ENCODE results near the gene PCLAF. TPM values are rescaled to one million over a fixed set of nuclear protein-coding genes. Genes with fewer than 3 reads are reported as not detected.

PCLAF gene
- total and polyA plus RNA-seq, 2 of the 4 experiments (the other 2 are of a cell fraction), result 12.9 to 60.5 TPM

- DNase-seq (peak; percentile 64), ATAC-seq (ENCODE audit: low read depth) (peak; percentile 61; the same call in 1 of the 2 replicates)
- no peak for TF ChIP-seq MXI1 (IDR thresholded peaks at IDR 0.05; ENCODE audit: borderline replicate concordance, low read depth, low read length)
- peak; percentile 6; the same call in 1 of the 2 replicates for TF ChIP-seq FOS (IDR thresholded peaks at IDR 0.05; ENCODE audit: low read depth, low read length)
- no peak overlapping the region for H3K9ac ChIP-seq (ENCODE audit: low read depth, low read length)
- peaks cover 10% of the 10 kb centered on the region; the same call in 1 of the 2 replicates for H4K20me1 ChIP-seq (ENCODE audit: insufficient read depth, low read length)
- H2BK20ac ChIP-seq (ENCODE audit: low read depth, low read length), result no peak overlapping the region
- H3K79me1 ChIP-seq (ENCODE audit: low read depth in 1 of 2, low read length in 2 of 2), result peaks cover 20 to 57% of the 10 kb centered on the region in 2 experiments
- H3K4me1 ChIP-seq (ENCODE audit: control insufficient read depth, insufficient read depth, low read length), result peaks cover 8% of the 10 kb centered on the region
- no peak overlapping the region for H3K56ac ChIP-seq (ENCODE audit: extremely low read depth, insufficient read depth, low read length)
- no peaks in the 10 kb centered on the region for H3K9me3 ChIP-seq (ENCODE audit: control insufficient read depth, insufficient read depth, low read length)
- no CpG with 5 or more reads among the region's 2 CpGs for WGBS, 2 experiments (ENCODE audit: extremely low coverage in 2 of 2, insufficient read length in 1 of 2)
- ChIA-PET CTCF (no interaction called here), POLR2A (ENCODE audit: unreplicated experiment) (no interaction called here)
- H2AK9ac ChIP-seq (replicated peaks; ENCODE audit: low read depth, low read length, poor library complexity), result no peak overlapping the region
- H3K4me3 ChIP-seq (ENCODE audit: insufficient read depth, low read depth, low read length), result no peak overlapping the region
- H2AK5ac ChIP-seq (ENCODE audit: low read depth, low read length), result no peak overlapping the region
- H4K5ac ChIP-seq (ENCODE audit: low read depth, low read length), result no peak overlapping the region
- H2BK15ac ChIP-seq (ENCODE audit: low read depth, low read length), result no peak overlapping the region
- H4K91ac ChIP-seq (ENCODE audit: insufficient read depth, low read depth, low read length), result no peak overlapping the region
- no peak overlapping the region for H3K14ac ChIP-seq (replicated peaks; ENCODE audit: low read depth, low read length)
- H3K23ac ChIP-seq (ENCODE audit: low read depth, low read length), result no peak overlapping the region
- H4K8ac ChIP-seq (ENCODE audit: low read depth in 2 of 2, low read length in 2 of 2), result no peak overlapping the region
- no peak overlapping the region for H3K4ac ChIP-seq (ENCODE audit: low read depth, low read length)
- intact Hi-C loops (cut with micrococcal nuclease), result loop anchor here (10.0 kb wide), 1 partner anchor 59 kb away; no protein-coding TSS in a partner anchor
- H3K4me2 ChIP-seq (ENCODE audit: low read depth, low read length), result peak overlapping the region; percentile 19; the same call in 1 of the 2 replicates
- in situ Hi-C loops (cut with MboI; ENCODE audit: low sequenced_read_pairs), result no loop called here
- peaks cover 4% of the 10 kb centered on the region; the same call in 1 of the 2 replicates for H3K36me3 ChIP-seq (ENCODE audit: control insufficient read depth, insufficient read depth, low read length)
- H3K9me1 ChIP-seq (ENCODE audit: insufficient read depth, low read length), result 0 out of 2 replicates have a peak, but pooled peaks cover 2% of the 10 kb centered on the region
- peak overlapping the region; percentile 77 for H2BK5ac ChIP-seq (ENCODE audit: low read depth, low read length, poor library complexity, severe bottlenecking)
- no peak overlapping the region for H2BK120ac ChIP-seq (ENCODE audit: low read depth, low read length)
- H3K27me3 ChIP-seq (ENCODE audit: control insufficient read depth, insufficient read depth, low read length), result no peaks in the 10 kb centered on the region
- H2AFZ ChIP-seq (replicated peaks; ENCODE audit: low read length, poor library complexity), result no peak overlapping the region
- dilution Hi-C loops (cut with HindIII; ENCODE audit: low sequenced_read_pairs, unreplicated experiment), result no loop called here
- H3K18ac ChIP-seq (ENCODE audit: low read depth, low read length), result 0 out of 2 replicates have a peak overlapping the region, but pooled peaks have one; percentile 6
- no TSS peak for BruUV-seq (replicated peaks)
- peak overlapping the region; percentile 44; the same call in 1 of the 2 replicates for H3K27ac ChIP-seq (ENCODE audit: insufficient read depth, low read length)
These were observed 37.4 kb downstream of the PCLAF start for GRCh38 chr15:64343841-64344240.
